HG03025 (cell line): Measurements from ENCODE around the gene DNAJC8.

Experiments
- ATAC-seq: cut with Tn5 transposase; IDR thresholded peaks from one replicate; pipeline ENCODE4 v1.9.1; 2021; ENCODE audit warnings: mild to moderate bottlenecking, moderate library complexity; ENCODE audit not compliant: unreplicated experiment, low FRiP score

DNAJC8 gene

DNA sequence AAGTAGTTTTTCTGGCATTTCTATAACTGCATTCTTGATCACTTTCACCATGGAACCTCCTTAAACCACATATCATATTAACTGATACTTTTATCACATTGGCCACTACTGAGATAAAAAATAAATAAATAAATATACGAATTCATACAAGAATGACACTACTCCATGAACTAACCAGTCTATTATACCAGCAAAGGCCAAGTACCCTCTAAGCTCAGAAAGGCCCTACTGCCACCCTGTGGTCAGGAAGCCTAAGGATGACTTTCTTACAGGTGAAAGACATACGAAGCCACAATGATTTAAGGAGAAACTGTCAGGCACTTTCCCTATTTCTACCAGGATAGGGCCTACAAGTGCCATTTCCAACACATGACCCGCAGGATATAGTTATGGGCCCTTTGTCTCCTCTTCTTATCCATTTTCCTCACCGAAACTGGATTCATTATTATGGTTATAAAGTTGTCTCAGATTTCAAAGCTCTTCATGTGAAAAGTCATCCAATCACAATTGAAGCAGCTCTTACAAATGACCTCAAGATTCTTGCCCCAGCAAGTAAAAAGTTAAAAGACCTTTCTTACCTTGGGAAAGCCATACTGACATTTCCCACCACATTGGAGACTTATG is 23.9 kb downstream of the DNAJC8 start:
- ATAC-seq: no peak

DNA sequence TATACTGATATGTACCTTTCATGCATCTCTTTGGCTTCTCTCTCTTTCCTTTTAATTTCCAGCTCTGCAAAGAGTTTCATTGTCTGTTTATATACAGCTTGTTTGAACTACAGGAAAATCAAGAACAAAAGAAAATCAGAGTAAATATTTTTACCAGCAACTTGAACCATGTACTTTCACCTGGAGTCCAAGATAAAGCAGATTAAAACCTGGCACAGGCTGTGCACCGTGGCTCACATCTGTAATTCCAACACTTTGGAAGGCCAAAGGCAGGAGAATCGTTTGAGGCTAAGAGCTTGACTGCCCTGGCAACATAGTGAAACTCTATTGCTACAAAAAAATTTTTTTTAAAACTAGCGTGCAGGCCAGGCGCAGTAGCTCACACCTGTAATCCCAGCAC is 27.6 kb downstream of the DNAJC8 start:
- no peak for ATAC-seq

DNA sequence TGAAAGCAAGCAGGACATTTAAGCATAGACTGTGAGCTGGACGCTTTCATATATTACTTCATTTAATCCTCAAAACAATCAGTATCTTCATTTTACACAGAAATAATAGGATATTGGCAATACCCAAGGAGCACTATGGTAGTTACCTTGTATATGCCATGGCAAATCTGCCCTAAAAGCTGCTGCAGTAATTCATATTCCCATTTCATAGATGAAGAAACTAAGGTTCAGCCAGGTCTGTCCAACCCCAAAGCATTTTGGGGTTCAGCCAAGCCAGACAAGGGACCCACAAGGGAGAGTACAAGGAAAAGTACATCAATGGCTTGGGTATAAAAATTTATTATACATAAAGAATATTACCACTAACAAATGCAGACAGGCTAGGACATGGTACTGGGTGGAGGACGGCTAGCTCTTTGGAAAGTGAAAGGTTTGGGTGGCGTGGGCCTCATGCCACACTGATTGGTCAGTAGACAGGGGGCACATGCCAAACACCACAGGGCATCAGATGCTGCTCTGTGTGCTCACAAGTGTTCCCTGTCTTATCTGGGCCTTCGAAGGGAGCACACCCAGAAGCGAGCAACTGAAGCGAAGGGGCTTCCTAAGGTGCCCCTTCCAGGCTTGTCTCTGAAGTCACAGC is 32.5 kb downstream of the DNAJC8 start:
- ATAC-seq: no peak

DNA sequence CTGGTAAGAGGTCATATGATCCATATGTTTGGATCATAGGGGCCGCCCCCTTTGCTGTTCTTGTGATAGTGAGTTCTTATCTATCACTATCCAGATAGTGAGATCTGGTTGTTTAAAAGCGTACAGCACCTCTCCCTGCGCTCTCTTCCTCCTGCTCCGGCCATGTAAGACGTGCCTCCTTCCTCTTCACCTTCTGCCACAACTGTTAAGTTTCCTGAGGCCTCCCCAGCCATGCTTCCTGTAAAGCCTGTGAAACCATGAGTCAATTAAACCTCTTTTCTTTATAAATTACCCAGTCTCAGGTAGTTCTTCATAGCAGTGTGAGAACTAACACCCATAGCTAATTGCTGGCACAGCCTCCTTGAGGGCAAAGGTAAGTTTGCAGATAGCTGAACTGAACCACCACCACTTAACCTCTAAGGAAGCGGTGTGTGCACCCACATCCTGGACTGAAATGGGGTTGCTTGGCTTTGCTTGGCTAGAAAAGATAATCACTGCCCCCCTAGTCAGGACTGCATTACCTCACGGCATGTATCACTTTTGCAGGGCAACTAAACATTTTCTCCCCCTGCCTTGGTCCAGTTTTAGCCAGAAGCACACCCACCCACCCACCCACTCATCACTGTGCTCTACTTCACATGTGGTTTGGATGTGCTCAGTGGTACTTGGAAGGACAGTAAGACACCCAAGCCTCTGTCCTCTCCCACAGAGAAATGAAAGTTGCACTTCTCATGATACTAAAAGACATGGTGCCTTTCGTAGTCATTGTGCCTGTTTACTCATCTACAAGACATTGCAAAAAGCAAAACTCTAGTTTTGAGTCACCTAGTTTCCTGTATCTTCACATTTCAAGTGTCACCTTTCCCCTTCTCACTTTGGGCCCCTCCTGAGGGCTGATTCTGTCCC is 33.2 kb downstream of the DNAJC8 start:
- peak; percentile 63 for ATAC-seq

DNA sequence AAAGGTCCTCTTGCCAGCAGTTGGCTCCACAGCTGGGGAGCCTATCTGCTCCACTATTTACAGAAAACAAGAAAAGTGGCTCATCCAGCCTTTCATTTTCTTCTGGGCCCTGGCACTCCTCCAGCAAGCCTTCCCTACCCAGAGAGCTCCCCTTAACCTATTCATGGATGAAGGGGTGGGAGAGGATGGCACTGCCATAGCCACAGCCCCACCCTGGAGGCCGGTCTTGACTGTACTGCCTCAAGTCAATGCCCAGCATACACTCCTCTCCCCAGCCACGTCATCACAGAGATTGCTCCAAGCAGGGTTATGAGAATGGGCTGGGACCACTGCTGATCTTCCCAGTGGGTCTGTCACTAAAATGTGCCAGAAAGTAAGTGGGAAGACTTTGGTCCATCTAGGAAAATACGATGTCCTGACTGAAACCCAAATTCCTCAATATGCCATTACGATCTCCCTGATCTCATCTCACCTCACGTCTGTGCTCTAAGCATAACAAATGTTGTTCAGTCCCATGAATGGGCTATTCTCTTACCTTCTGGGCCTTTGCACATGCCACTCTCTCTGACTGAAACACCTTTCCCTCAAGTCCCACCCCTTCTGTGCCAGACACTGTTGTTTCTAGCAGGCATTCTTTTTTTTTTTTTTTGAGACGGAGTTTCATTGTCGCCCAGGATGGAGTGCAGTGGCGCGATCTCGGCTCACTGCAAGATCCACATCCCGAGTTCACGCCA is 35.0 kb downstream of the DNAJC8 start:
- no peak for ATAC-seq

DNA sequence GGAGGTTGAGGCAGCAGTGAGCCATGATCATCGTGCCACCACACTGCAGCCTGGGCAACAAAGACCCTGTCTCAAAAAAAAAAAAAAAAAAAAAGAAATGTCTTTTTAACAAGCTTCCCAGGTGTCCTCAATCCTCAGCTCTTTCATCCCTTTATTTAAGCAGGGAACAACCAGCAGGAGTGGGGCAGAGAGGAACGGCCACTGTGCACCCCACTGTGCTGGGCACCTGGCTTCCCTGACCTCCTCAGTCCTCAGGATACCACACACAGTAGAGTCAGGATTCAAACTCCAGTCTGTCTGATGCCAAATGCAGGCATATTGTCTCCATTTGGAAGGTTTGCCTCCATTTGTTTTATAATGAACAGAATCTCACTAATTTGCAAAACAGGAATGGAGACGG is 36.5 kb downstream of the DNAJC8 start:
- no peak for ATAC-seq

DNA sequence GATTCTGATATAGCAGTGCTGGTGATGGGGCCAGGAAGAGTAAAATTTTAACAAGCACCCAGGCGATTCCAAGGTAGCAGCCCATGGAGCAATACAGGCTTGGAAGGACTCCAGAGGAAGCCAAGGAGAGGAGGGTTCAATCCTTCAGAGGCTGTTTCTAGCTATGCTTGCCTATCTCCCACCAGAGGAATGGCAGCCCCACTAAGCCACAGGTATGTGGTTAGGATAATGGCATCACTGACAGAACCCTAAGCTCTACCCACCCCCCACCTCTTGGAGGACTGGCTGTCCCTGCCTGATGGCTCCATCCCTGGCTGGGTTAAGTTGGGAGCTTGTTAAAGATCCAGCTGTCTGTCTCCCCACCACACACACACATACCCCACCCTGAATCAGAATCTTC is 37.0 kb downstream of the DNAJC8 start:
- ATAC-seq: no peak

DNA sequence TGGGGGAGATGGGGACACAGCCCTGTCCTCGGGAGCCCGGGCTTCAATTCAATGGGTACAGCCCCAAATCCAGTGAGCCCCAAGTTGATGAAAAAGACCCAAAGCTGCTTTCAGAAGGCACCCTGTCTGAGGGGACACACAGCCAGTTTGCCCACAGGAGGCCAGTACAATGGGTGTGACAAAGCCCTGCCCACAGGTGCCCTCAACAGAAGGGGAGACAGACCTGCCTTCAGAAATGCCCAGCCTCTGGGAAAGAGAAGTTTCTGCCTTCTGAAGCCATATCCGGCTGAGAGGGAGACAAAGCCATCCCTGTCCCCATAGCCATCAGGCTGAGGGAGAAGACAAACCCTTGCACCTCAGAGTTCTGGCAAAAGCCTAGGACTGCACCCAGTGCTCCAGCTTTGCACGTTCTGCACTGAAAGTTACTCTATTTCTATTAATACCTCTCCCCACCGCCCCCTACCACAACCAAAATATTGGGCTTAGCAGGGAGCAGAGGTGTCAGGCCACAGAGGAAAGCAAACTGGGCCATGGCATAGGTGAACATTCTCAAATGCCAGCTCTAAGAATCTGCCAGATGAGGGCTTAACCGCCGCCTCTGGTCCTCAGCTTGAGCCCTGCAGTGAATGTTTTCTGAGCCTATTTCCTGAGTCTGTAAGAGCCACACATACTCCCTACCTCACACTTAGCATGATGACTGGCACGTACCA is 38.3 kb downstream of the DNAJC8 start:
- no peak for ATAC-seq

DNA sequence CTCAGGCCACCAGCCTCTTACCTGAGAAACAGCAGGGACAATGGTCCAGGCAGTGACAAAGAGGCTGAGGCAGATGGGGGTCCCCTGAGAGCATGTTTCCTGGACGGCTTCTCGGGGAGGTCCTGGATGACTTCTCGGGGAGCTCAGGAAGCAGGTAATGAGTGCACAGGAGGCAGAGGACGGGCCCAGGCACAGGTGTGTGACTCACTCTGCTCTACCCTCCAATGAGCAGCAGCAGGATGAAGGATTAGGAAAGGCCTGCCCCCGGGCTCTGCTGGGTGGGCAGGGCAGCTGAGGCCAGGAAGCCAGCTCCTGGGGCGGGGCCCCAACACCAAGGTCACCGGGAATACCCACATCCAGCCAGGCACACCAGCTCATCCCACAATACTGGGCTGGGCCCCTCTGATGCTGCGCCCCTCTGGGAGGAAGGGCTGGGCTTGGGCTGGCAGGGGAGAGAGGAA is 39.1 kb downstream of the DNAJC8 start:
- no peak for ATAC-seq

DNA sequence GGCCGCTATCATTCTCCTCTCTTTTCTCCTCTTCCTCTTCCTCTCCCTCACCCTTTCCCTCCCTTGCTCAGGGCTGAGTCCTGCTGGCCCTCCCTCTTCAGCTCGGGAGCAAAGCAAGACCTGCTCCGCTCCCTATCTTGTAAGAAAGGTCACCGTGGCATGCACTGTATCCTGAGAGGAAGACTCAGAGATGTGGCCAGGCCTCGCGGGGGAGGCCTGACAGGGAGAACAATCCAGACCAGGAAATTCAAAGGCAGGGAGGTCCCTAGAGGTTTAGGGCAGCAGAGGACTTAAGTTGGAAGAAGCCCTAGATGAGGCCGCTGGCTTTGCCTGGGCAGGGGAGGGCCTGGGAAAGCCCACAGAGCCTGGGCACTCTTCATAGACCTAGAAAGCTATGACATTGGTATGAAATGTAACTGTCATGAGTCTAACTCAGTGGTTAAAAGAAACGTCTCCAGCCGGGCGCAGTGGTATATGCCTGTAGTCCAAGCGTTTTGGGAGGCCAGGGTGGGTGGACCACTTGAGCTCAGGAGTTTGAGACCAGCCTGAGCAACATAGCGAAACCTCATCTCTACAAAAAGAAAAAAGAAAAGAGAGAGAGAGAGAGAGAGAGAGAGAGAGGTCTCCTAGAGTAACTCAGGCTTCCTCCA is 41.7 kb downstream of the DNAJC8 start:
- ATAC-seq: no peak

DNA sequence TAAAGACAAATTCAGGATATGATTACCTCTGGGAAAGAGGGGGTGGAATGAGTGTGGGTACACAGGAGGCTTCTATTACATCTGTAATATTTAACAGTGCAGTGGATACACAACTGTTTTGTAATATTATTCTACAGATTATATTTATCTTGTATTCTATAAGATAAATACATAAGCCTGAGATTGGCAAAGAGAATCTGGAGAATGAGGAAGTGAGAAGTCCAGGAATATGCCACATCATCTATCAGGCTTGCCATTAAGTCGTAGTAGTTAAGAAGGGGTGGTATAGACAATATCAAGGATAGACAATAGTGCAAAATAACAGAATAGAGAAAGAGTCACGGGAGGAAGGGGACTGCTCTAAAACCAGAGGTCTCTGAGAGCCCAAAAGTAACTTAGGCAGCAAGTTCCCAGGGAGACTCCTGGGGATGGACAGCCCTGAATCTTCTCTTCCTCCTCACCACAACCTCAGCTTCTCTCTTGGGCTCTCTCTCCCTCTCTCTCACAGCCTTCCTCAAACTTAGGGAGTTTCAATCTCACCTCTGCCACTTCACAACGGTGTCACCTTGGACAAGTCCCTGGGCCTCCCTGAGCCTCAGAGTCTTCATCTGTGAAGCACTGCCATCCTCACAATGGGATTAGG is 42.4 kb downstream of the DNAJC8 start:
- no peak for ATAC-seq

DNA sequence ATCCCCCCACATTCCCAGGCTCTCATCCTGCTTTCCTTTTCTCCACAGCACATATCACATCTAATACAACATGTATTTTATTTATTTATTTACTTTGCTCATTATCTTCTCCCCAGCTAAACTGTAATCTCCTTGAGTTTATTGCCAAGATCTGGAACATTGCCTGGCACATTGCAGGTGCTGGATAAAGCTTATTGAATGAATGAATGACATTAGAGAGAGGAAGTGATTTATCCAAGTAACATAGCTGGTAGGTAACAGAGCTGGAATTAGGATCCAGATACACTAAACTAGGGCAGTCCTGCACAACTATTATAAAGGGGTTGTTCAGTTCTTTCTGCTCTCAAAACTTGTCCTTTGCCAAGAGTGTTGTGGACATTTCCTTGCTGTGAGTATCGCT is 47.8 kb downstream of the DNAJC8 start:
- ATAC-seq: no peak

DNA sequence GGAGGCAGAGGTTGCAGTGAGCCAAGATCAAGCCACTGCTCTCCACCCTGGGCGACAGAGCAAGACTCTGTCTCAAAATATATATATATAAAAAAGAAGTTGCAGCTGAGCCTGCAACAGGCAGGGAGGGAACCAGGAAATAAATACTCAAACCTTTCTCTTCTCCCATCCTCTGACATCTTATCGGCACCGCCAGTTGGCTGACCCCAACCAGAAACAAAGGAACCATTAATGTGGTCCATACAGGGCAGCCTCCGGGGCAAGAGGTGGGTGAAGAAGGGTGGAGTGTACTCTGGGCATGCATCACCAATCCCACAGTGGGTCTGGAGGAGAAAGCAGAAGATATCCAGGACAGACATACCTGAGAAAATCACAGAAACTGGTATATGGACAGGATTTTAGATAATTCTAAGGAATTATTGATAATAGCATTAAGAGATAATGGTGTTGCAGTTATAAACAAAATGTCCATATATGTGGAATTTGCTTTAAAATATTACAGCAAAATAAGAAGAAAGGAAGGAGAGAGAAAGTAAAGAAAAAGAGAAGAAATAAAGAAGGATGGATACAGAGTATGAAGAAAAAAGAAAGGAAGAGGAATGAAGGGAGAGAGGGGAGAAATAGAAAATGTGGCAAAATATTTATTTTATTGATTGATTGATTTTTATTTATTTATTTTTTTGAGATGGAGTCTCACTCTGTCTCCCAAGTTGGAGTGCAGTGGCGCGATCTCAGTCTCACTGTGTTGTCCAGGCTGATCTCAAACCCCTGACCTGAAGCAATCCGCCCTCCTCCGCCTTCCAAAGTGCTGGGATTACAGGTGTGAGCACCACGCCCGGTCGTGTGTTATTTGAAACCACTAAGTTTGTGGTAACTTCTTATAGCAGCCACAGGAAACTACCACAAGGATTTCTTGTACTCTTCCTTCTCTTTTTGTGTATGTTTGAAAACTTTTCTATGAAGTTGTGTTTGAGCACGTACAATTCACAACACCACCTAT is 52.2 kb downstream of the DNAJC8 start:
- no peak for ATAC-seq

DNA sequence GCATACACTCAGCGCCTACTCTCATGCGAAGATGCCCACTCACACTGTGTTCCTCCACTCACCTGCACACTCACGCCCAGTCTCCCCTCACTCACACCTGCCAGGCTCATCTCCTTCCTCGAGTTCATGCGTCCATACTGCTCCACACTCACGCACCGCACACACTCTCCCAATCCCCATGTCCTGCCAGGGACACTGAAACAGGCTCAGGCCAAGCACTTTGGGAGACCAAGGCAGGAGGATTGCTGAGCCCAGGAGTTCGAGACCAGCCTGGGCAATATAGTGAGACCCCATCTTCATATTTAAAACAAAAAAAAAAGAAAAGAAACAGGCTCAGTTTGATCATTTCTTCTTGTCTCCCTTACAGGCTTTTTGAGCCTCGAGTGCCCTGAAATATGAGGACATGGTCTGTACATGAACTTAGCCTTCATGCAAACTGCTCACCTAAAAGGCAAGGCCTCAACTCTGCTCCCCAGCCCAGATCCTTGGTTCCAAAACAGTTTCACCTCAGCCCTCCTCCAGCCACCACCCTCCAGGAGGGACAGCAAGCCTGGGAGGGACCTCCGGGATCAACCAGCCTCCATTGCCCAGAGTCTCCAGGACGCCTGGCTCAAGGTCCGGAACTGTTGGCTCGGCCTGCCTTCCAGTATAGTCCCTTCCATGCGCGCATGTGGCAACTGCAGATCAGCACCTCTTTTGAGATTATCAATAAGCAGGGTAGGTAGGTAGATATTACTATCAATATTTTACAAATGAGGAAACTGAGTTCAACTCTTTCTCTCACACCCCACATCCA is 53.9 kb downstream of the DNAJC8 start:
- no peak for ATAC-seq

DNA sequence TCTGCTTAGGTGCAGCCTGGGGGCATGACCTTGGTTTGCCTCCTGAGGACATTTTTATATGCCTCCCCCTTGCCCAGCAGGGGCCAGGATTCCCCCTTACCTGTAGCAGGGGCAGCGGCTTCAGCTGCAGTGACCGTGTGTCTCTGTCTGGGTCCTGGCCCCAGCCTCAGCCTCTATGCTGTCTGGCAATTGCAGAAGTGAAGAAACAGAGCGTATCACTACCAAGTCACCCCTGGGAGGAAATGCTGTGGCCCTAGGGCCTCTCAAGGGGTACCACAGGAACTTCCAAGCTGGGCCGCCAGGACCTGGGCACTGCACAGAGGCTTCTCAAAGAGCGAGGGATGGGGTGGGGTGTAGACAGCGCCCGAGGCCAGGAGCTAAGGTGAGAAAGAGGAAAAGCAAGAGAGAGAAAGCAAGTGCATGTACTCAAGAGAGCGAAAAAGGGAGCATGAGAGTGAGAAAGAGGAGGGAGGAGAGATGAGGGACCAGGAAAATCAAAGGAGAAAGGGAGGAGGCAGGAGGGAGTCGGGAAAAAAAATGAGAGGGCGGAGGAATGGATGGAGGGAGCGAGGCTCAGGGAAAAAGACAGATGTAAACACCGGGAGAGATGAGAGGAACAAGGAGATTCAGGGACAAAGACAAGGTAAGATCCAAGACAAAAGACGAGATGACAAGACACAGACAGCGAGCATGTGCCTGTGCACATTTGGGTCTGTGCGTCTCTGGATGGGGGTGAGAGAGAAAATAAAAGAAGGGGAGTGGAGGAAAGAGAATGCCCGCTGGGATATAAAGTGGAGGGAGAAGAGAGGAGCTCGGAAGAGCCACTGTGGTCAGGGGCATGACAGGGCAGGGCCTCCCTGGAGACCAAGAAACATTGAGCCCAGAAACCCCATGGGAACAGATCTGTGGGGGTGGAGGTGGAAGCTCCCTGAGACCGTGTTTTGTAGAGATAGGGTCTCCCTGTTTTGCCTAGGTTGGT is 56.0 kb downstream of the DNAJC8 start, which contains the start of gene PTAFR:
TSS of gene PTAFR (minus strand) at position 199 of the 979 bp plus-strand sequence. CDS start 25,669 bp downstream, outside the sequence.
- no peak for ATAC-seq

DNA sequence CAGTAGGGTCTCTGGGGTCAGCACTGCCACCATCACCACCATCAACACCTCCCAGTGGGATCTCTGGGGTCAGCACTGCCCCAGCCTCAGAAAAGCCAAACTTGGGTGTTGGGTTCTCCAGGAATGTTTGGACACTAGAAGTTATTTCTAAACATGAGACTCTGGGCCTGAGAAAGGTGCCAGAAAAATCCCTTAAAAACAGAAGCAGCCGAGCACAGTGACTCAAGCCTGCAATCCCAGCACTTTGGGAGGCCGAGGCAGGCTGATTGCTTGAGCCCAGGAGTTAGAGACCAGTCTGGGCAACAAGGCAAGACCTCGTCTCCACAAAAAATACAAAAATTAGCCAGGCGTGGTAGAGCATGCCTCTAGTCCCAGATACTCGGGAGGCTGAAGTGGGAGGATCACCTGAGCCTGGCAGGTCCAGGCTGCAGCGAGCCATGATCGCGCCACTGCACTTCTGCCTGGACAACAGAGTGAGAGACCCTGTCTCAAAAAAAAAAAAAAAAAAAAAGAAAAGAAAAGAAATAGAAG is 56.8 kb downstream of the DNAJC8 start:
- ATAC-seq: no peak
